HG03108 (cell line): ENCODE measurements around the gene TMED1.
A peak's percentile ranks its signal among the peaks of the same experiment; 100 is the strongest.
"Not testable (repeated sequence)": the region's sequence is repeated elsewhere in the genome, so short reads cannot be mapped to it uniquely, and the experiment has no call there.

ENCODE experiments used
- ATAC-seq: cut with Tn5 transposase; IDR thresholded peaks from one replicate; pipeline ENCODE4 v1.9.1; 2021; ENCODE audit warnings: moderate library complexity; ENCODE audit not compliant: unreplicated experiment

Gene TMED1

GRCh38 chr19:10835754-10836478 is at the start of gene TMED1:
Gene TMED1 (minus strand): TSS chr19:10836212. CDS start chr19:10836191, 21 bp downstream.
- ATAC-seq = peak; percentile 64

DNA sequence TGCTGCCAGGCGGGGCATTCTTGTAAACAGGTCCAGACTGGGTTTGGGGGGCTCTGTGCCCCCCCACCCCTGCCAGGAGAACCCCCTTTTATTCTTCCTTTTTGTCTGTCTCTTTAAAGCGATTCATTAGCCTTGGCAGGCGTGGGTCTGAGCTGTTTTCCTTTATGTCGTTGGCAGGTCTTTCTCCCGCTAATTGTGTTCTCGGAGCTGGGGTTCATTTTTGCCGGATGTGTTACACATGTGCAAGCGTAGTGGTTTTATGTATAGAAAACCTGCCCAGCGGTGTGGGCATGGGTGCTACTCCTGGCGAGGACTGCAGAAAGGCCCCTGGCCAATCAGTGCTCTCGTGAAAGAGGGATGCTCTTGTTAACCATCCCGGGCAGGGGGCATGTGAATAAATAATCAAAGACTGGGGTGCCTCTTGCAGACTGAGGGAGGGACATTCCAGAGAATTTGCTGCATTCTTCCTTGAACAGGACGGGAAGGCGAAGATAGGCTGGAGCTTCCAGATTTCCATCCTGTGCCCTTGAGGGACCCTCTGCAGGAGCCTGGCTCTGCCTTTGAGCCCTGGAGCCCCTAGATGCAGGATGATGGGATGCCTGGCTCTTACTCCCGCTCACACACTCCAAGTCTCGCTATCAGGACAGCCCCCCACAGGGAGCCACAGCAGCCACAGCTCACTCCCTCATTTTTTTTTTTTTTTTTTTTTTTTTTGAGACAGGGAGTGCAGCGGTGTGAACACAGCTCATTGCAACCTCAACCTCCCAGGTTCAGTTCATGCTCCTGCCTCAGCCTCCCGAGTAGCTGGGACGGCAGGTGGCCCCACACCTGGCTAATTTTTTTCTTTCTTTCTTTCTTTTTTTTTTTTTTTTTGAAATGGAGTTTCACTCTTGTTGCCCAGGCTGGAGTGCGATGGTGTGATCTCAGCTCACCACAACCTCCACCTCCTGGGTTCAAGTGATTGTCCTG is 49.5 kb upstream of the TMED1 start:
- ATAC-seq = no peak

DNA sequence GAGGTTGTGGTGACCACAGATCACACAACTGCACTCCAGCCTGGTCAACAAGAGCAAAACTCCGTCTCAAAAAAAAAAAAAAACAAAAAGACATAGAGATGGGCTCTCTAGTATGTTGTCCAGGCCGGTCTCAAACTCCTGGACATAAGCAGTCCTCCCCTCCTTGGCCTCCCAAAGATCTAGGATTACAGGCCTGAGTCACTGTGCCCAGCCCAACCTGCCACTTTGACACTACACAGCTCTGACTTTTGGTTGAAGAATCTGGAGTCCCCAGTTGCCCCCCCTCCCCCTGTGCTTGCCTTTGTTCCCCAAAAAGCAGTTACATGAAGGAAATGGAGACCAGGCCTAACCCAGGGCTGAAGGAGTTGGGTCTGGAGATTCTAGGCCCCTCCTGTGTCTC is 48.3 kb upstream of the TMED1 start:
- no peak for ATAC-seq

DNA sequence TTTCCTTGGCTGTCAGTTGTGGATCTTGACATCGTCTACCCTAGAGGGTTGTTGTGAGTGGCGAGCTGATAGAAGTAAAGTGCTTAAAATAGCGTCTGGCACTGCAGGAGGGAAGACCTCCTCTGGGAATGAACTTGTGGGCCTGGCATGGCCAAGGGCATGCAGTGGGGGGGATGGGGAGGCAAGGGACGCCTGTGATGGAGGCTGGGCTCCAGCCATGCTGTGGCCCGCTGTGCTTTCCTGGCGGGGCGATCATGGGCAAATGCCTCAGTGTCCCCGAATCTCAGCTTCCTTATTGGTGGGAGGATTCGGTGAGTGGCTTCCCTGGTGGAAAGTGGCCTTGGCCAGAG is 46.1 kb upstream of the TMED1 start:
- no peak for ATAC-seq

DNA sequence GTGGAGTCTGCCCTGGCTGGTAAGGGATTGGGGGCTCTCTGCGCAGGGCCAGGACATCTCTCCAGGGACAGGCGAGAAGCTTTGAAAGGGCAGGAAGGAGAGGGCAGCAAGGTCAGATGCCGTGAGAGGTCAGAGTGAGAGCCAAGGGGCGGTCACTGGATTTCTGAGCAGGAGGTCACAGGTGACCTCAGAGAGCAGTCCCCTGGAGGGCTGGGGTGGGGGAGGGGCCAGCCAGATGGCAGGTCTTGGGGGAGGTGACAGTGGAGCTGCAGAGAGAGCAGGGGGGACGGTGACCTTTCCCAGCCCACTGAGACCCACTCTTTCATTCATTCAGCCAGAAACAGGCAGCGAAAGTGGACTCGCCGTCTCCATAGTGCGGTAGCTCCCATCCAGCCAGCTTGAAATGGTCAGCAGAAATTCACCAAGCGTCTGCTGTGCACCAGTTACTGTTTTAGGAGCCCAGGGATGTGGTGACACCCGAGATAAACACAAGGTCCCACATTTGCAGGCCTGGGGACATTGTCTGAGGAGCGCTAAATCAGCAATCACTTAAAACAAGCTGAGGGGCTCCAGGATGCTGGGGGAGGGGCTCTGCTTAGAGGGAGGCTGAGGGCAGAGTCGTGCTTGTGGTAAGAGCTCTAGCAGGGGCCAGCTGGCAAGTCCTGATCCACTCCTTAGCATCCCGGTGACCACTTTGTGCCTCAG is 45.5 kb upstream of the TMED1 start:
- no peak for ATAC-seq

GRCh38 chr19:10878253-10878652 is 42.2 kb upstream of the TMED1 start:
- no peak for ATAC-seq

DNA sequence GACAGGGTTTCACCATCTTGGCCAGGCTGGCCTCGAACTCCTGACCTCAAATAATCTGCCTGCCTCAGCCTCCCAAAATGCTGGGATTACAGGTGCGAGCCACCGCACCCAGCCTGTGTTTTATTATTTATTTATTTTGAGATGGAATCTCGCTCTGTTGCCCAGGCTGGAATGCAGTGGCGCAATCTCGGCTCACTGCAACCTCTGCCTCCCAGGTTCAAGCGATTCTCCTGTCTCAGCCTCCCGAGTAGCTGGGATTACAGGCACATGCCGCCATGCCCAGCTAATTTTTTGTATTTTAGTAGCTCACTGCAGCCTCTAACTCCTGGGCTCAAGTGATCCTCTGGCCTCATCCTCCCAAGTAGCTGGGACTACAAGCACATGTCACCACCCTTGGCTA is 41.6 kb upstream of the TMED1 start:
- ATAC-seq = not testable (repeated sequence)

GRCh38 chr19:10876459-10877240 is 40.6 kb upstream of the TMED1 start:
- peak; percentile 62 for ATAC-seq

DNA sequence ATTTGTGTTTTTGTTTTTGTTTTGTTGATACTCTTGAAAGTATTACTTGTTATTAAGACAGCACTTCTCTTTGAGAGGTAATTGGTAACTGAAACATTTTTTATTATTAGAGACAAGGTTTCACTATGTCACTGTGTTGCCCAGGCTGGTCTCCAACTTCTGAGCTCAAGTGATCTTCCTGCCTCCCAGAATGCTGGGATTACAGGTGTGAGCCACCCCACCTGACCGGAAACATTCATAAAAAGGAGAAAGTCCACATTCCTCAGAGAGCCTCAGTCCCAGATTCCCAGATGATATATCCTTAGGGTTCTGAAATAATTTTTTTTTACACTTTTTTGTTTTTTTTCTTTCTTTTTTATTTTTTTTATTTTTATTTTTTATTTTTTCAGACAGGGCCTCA is 38.0 kb upstream of the TMED1 start:
- ATAC-seq = no peak

DNA sequence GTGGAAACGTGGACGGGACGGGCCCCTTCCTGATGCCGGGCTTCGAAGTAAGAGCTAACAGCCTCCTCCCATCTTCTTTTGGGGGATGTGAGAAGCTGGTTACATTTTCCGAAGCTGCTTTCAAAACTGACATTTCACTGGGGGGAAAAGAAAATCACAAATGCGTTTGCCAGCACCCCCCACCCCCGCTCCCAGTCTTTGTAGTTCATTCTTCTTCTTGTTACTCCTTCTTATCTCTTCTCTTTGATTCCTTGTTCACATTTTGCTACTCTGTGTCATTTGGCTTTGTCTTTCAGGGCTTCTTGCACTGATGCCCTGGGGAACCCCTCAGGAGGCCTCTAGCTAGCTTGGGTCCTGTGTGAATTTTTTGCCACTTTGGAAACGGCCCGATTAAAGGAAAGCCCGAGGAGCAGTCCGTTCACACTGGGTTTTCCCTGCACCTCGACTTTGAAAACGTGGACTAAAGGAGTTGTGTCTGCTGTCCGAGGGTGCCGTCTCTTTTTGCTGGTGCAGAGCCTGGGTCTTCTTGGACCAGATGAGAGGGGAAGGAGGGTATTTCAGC is 36.6 kb upstream of the TMED1 start:
- ATAC-seq = no peak

- ATAC-seq = peak; percentile 0
These were observed 35.9 kb upstream of the TMED1 start for GRCh38 chr19:10871711-10872545.

DNA sequence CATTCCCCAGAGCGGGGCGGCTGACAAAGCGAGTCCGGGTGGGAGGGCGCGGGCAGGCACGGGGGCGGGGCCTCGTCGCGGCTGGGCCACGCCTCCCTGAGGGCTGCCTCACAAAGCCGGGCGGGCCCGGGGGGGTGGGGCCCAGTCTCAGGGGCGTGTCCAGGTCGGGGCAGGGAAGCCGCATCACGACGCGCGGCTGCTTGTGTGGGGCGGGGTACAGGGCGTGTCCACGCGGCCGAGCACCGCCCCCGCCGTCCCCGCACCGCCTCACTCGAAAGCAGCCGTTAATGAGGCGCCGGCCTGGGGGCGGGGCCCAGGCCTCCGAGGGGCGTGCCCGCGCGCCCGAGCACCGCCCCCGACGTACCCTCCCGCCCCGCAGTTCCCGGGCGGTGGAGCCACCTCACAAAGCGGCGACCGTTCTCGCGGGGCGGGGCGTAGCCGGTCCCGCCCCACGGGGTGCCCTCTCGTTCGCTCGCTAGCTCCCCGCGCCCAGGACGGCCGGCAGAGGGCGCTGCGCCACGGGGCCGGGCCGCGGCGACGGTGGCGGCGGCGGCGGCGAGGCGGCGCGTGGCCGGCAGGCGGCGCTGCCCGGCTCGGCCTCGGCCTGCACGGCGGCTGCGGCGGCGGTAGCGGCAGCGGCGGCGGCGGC is 35.1 kb upstream of the TMED1 start, which contains the start of gene CARM1:
Gene CARM1, plus strand, starts transcription at position 599 of the 649 bp plus-strand sequence. CDS start 150 bp downstream, outside the sequence.
- peak; percentile 80 for ATAC-seq

DNA sequence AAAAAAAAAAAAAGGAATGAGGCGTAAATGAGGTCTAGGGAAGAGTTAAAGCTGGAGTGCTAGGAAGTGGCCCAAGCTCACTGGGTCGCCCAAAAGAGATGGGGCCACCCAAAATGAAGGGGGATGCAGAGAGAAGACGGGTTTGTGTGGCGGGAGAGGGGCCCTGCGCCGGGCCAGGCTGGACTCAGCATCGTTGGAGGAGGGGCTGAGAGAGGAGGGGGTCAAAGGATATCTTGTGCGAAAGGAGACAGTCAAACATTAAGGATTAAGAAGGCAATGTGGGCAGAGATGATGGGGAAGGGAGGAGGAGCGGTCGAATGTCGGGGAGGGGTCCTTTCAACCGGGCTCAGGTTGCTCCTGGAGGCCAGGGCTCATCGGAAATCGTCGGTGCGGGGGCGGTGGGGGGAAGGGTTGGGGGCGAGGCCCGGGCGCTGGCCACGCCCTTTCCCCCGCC is 34.5 kb upstream of the TMED1 start:
- ATAC-seq = no peak

DNA sequence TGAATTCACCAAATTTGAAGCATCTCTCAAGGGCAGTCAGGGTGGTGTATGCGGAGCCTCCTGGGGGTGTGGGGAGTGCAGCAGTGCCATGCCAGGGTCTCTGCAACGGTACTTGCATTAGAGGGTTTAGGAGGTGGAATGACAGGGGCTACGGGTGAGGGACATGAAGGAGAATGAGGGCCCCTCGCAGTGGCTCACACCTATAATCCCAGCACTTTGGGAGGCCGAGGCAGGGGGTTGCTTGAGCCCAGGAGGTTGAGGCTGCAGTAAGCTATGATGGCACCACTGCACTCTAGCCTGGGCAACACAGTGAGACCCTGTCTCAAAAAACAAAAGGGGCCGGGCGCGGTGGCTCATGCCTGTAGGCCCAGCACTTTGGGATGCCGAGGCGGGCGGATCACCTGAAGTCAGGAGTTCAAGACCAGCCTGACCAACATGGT is 33.9 kb upstream of the TMED1 start:
- ATAC-seq = not testable (repeated sequence)

- ATAC-seq = no peak
These were observed 33.0 kb upstream of the TMED1 start for GRCh38 chr19:10868872-10869547.

- no peak for ATAC-seq
These were observed 30.5 kb upstream of the TMED1 start for GRCh38 chr19:10866495-10866894.

GRCh38 chr19:10864538-10864899 is 28.5 kb upstream of the TMED1 start:
- ATAC-seq = no peak

DNA sequence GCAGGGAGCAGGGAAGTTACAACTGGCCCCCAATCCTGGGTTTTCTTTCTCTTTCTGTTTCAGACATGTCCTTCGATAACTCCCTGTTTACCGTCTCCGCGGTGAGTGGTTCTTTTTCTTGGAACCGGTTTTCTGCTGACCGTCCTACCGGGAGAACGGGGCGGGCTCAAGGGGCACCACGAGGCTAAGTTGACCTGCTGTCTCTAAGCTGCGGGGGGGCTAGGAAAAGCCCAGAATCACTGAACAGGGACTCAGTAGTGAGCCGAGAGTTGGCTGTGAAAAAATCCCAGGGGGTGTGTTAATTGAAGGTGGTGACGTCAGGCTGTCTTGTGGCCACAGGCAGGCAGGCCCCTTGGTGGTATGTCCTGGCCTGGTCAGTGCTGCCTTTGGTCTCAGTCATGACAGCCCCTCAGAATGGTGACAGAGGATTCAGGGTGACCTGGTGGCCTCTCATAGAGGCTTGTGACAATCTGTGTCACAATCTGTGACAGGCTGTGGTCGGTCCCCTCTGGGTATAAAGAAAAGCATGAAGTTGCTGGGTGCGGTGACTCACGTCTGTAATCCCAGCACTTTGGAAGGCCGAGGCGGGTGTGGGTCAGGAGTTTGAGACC is 27.2 kb upstream of the TMED1 start:
- ATAC-seq = no peak
